ENCODE results near the gene ROR2. TPM values are rescaled to one million over a fixed set of nuclear protein-coding genes. Genes with fewer than 3 reads are reported as not detected.

Gene ROR2
- total and polyA plus RNA-seq, 2 experiments from 2014 or later = 8.1 to 18.8 TPM

- Histone ChIP-seq H2AFZ (peak overlapping the region; percentile 40; the same call in 1 of the 2 replicates), H3K4me2 (no peak overlapping the region), H3K79me2 (replicated peaks; ENCODE audit: insufficient read depth) (no peaks in the 10 kb centered on the region), H3K27ac (ENCODE audit: low read depth) (no peak overlapping the region), H3K27me3 (ENCODE audit: insufficient read depth) (no peaks in the 10 kb centered on the region), H4K20me1 (replicated peaks; ENCODE audit: insufficient read depth) (no peaks in the 10 kb centered on the region), H3K36me3 (ENCODE audit: insufficient read depth) (no peaks in the 10 kb centered on the region), H3F3A (replicated peaks; ENCODE audit: low read depth) (no peaks in the 10 kb centered on the region), H3K4me1 (ENCODE audit: insufficient read depth) (peaks cover 12% of the 10 kb centered on the region; the same call in 1 of the 2 replicates), H3K4me3 (no peak overlapping the region), H3K9me2 (ENCODE audit: insufficient read depth) (no peaks in the 10 kb centered on the region)
- Mint-ChIP-seq H3K36me3 (ENCODE audit: low read depth) (no peaks in the 10 kb centered on the region; the same call in 2 of the 3 replicates), H3K27me3 (ENCODE audit: insufficient read depth, low read depth, poor library complexity) (peaks cover 8% of the 10 kb centered on the region), H3K27ac (no peak overlapping the region), H3K9me3 (no peaks in the 10 kb centered on the region; the same call in 2 of the 3 replicates), H3K4me3 (no peak overlapping the region; the same call in 2 of the 3 replicates), H3K4me1 (peaks cover 16% of the 10 kb centered on the region)
- no peak for TF ChIP-seq JUNB (IDR thresholded peaks at IDR 0.05; ENCODE audit: unreplicated experiment)
- no peak for TF ChIP-seq POLR2AphosphoS5 (IDR thresholded peaks at IDR 0.05; ENCODE audit: low read depth)
- no peak for TF ChIP-seq REST (IDR thresholded peaks at IDR 0.05; ENCODE audit: unreplicated experiment)
- TF ChIP-seq CTCF (conservative IDR thresholded peaks at IDR 0.05; ENCODE audit: low read depth in 2 of 2) = no peak
- TF ChIP-seq ETS1 (IDR thresholded peaks at IDR 0.05) = no peak
- TF ChIP-seq NANOG (IDR thresholded peaks at IDR 0.05; ENCODE audit: borderline replicate concordance) = no peak
- TF ChIP-seq ZNF462 (CRISPR knock-in tag; IDR thresholded peaks at IDR 0.05) = no peak
- TF ChIP-seq EZH2 (IDR thresholded peaks at IDR 0.05; ENCODE audit: low read depth, unreplicated experiment) = no peak
- TF ChIP-seq ZNF114 (CRISPR knock-in tag; IDR thresholded peaks at IDR 0.05) = no peak
- TF ChIP-seq STAT1 (IDR thresholded peaks at IDR 0.05; ENCODE audit: unreplicated experiment) = no peak
- no peak for TF ChIP-seq CREB1 (CRISPR knock-in tag; IDR thresholded peaks at IDR 0.05; ENCODE audit: low read depth)
- no peak for TF ChIP-seq ZNF331 (CRISPR knock-in tag; IDR thresholded peaks at IDR 0.05; ENCODE audit: low read depth)
- TF ChIP-seq EZH2phosphoT487 (IDR thresholded peaks at IDR 0.05; ENCODE audit: unreplicated experiment) = no peak
- DNase-seq (ENCODE audit: low spot score) (no peak), ATAC-seq (peak; percentile 41; the same call in 1 of the 3 replicates)
Measured at GRCh38 chr9:91518462-91518861, 431.6 kb downstream of the ROR2 start.

All from GM23338 (cell line).